22Rv1 (cell line): ENCODE data around the gene KRTAP16-1.
"Not testable (repeated sequence)": the region's sequence is repeated elsewhere in the genome, so short reads cannot be mapped to it uniquely, and the experiment has no call there.

Experiments used
- H3K27ac ChIP-seq: fragments of 450-650 bp; 2 replicates; pipeline ENCODE4 v1.5.1; 2017
- ZFX ChIP-seq: fragments of 450-650 bp; IDR thresholded peaks from 2 replicates; pipeline ENCODE4 v1.6.1; 2017; ENCODE audit warnings: antibody characterized with exemption, borderline replicate concordance
- TF ChIP-seq, protein P1 (sequence below): fragments of 450-650 bp; IDR thresholded peaks from 2 replicates; pipeline ENCODE4 v1.5.1; 2017; ENCODE audit warnings: mild to moderate bottlenecking

The KRTAP16-1 gene

DNA sequence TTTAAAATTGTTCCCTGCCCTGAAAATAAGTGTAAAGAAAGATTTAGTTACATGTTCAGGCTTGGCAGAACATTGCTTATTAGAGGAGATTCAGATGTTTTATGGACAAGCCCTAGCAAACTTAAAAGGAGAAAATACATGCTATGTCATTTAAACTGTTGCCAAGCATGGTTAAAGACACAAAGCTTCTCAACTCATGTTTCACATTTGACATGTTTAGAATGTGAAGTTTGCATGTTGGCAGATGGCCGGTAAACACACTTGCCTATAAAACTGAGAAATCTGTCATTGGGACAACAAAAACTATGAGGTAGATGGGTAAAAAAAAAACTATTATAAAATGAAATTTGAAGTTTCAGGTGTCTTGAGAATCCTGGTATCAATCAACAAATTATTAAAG is 12.3 kb downstream of the KRTAP16-1 start:
- TF ChIP-seq, protein P1, sequence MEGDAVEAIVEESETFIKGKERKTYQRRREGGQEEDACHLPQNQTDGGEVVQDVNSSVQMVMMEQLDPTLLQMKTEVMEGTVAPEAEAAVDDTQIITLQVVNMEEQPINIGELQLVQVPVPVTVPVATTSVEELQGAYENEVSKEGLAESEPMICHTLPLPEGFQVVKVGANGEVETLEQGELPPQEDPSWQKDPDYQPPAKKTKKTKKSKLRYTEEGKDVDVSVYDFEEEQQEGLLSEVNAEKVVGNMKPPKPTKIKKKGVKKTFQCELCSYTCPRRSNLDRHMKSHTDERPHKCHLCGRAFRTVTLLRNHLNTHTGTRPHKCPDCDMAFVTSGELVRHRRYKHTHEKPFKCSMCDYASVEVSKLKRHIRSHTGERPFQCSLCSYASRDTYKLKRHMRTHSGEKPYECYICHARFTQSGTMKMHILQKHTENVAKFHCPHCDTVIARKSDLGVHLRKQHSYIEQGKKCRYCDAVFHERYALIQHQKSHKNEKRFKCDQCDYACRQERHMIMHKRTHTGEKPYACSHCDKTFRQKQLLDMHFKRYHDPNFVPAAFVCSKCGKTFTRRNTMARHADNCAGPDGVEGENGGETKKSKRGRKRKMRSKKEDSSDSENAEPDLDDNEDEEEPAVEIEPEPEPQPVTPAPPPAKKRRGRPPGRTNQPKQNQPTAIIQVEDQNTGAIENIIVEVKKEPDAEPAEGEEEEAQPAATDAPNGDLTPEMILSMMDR: no peak
- TF ChIP-seq ZFX: no peak
- no peak overlapping the region for H3K27ac ChIP-seq

DNA sequence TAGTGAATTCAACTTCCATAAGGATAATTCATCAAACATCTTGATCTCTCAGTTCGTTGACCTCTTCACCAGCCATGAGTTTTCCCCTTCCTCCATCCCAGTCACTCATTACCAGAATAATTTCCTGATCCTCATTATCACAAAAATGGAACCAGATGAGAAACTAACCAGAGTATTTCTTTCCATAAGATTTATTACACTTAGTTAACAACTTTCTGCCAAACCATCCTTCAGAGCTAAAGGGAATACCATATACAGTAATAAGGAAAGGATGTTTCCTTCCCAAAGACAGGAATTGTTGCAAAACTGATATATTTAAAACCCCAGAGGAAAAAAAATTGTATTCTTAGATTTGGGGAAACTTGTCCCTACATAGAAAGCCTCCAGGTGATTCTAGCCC is 15.1 kb downstream of the KRTAP16-1 start:
- no peak overlapping the region for H3K27ac ChIP-seq
- TF ChIP-seq, protein P1: no peak
- no peak for TF ChIP-seq ZFX

DNA sequence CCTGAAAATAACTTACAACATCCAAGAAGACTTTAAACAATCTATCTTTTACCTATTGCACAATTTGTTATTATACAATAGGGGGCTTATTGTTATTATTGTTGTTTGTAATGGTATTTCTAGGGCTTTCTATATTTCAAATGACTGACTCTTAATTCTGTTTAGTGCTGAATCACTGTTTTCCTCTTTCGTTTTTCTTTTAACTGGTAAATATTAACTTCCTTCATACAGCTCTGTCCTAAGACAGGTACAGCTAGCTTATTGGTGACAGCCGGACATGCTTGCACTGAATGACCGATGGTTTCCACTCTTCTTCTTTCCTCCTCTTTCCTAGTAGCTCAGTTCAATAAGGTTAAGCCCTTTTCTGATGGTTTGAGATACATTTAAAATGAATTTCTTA is 22.1 kb downstream of the KRTAP16-1 start:
- no peak overlapping the region for H3K27ac ChIP-seq
- TF ChIP-seq, protein P1: no peak
- TF ChIP-seq ZFX: no peak

DNA sequence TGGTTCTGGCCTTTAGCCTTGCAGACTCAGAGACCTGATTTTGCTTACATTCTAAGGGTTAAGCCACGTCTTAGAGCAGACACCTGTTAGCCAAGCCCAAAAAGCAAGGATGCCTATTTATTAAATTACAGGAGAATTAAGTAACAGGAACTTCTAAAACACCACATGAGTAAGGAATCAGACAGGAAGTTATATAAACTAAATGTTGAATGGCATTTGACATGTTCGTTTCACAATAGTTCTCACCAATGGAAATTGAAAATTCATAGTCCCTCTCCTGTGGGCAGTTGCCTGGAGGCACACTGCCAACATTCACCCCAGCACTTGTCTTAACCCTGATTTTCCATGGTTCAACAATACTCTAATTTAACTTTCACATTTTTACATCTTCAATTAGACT is 24.6 kb downstream of the KRTAP16-1 start:
- no peak for TF ChIP-seq ZFX
- TF ChIP-seq, protein P1: no peak
- no peak overlapping the region for H3K27ac ChIP-seq

DNA sequence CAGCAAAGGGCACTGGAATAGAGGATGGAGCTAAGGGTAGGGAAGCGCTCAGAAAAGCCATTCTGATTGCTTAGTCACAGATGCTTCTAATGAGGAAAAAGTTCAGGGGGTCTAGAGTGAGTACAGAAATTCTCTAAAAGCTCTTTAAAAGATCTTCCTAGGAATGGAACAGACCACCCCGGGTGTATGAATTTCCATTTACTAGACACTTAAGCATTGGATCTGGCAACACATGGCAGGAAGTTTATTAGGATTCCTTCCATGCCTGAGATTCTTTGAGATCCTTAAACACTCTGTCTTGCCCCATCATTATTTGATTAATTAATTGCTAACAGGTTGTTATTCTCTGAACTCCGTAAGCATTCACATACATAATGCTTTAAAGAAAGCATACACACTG is 25.1 kb downstream of the KRTAP16-1 start:
- no peak overlapping the region for H3K27ac ChIP-seq
- no peak for TF ChIP-seq ZFX
- TF ChIP-seq, protein P1: no peak

DNA sequence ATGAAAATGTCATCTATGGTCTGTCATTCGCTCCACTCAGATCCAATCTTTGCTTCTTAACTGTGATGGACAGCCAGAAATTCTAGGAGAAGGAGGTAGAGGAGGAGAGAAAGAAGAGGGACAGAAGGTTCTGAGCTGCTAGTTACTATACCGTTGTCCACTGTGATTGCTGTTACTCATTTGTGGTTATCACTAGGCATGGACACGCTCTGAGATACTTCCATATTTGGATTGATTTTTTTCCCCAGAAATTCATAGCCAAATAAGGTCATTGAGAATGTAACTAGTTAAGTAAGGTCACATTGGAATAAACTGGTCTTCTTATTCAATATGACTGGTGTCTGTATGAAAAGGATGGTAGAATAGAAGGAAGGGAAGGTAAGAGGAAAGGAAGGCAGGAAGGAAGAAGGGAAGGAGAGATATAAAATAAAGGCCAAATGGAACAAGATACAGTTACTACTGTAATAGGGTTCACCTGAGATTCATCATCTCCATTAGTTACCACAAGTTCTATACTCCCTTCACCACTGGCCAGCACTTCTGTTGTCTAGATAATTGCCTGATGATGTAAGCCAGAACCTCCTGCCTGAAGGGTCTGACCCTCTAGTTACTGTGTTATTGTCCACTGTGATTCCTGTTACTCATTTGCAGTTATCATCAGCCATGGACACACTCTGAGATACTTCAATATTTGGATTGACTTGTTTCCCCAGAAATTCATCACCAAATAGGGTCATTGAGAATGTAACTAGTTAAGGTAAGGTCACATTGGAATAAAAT is 30.7 kb downstream of the KRTAP16-1 start:
- TF ChIP-seq ZFX: no peak
- TF ChIP-seq, protein P1: no peak
- H3K27ac ChIP-seq: no peak overlapping the region

DNA sequence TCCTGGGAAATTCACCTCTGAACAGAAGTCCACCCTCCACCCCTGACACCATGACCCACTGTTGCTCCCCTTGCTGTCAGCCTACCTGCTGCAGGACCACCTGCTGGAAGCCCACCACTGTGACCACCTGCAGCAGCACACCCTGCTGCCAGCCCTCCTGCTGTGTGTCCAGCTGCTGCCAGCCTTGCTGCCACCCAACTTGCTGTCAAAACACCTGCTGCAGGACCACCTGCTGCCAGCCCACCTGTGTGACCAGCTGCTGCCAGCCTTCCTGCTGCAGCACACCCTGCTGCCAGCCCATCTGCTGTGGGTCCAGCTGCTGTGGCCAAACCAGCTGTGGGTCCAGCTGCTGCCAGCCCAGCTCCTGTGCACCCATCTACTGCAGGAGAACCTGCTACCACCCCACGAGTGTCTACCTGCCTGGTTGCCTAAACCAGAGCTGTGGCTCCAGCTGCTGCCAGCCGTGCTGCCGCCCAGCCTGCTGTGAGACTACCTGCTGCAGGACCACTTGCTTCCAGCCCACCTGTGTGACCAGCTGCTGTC is 33.4 kb downstream of the KRTAP16-1 start, which contains the start of gene KRTAP9-7:
KRTAP9-7 (plus strand) TSS at position 51 of the 543 bp plus-strand sequence; CDS start at position 51, 0 bp downstream.
- H3K27ac ChIP-seq: not testable (repeated sequence)

DNA sequence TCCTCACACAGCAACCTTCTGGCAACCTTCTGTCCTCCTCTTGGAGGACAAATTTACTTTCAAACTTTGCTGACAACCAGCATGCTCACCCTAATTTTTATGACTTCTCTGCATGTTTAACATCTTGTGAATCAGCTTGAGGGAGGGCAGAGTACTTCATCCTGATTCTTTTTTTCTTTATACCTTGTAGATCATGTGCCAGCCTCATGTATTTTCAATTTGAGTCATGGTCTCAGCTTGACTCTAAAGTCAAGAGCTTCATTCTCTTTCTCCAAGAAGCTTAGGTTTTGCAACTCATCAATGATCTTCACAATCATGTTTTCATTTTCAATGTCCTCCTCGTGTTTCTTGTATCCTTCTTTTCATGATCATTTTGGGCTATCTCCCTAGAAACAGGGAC is 37.3 kb downstream of the KRTAP16-1 start:
- no peak overlapping the region for H3K27ac ChIP-seq
- TF ChIP-seq, protein P1: no peak
- TF ChIP-seq ZFX: no peak

DNA sequence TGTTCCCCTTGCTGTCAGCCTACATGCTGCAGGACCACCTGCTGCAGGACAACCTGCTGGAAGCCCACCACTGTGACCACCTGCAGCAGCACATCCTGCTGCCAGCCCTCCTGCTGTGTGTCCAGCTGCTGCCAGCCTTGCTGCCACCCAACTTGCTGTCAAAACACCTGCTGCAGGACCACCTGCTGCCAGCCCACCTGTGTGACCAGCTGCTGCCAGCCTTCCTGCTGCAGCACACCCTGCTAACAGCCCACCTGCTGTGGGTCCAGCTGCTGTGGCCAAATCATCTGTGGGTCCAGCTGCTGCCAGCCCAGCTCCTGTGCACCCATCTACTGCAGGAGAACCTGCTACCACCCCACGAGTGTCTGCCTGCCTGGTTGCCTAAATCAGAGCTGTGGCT is 37.8 kb downstream of the KRTAP16-1 start:
- H3K27ac ChIP-seq: not testable (repeated sequence)
